H1 (cell line): ENCODE results near the gene PTPMT1.

ENCODE experiments used
- POLR2A ChIP-seq, 2 experiments: IDR thresholded peaks; 1 replicate in 1 of 2; 2 replicates in 1 of 2; pipeline ENCODE4 v1.6.1; 2011; ENCODE audit warnings: low read depth in 2 of 2, low read length in 2 of 2, mild to moderate bottlenecking in 2 of 2; ENCODE audit errors: control extremely low read depth in 1 of 2
- POLR2AphosphoS5 ChIP-seq: IDR thresholded peaks from 2 replicates; pipeline ENCODE4 v1.6.1; 2011; ENCODE audit warnings: low read depth, low read length

- TF ChIP-seq POLR2A (IDR thresholded peaks at IDR 0.05; ENCODE audit: control extremely low read depth in 1 of 2, low read depth in 2 of 2, low read length in 2 of 2) (no peak), POLR2AphosphoS5 (no peak)
Measured at GRCh38 chr11:47595029-47595428, 29.6 kb downstream of the PTPMT1 start.
